K562 (cell line): Measurements from ENCODE around the gene LRRC74B. TPM values are rescaled to one million over a fixed set of nuclear protein-coding genes. Genes with fewer than 3 reads are reported as not detected.

Experiments
- BCLAF1 ChIP-seq, 2 experiments: fragments of 450-650 bp in 1 of 2; IDR thresholded peaks; 2 replicates each; pipeline ENCODE4 v1.6.1; 2011 to 2017; ENCODE audit warnings: low read depth in 2 of 2, antibody characterized with exemption in 1 of 2, borderline replicate concordance in 1 of 2, low read length in 1 of 2, mild to moderate bottlenecking in 1 of 2, mixed read lengths in 1 of 2; ENCODE audit not compliant: control insufficient read depth in 1 of 2
- CXXC5 ChIP-seq: fragments of 250-450 bp; sonication (Bioruptor Pico); IDR thresholded peaks from 2 replicates; pipeline ENCODE4 v1.8.0; 2022; ENCODE audit warnings: inconsistent platforms, mild to moderate bottlenecking, moderate library complexity
- ELF2 ChIP-seq: fragments of 250-450 bp; sonication (Bioruptor Pico); IDR thresholded peaks from 2 replicates; pipeline ENCODE4 v1.5.0; 2021; ENCODE audit warnings: mild to moderate bottlenecking
- SPI1 ChIP-seq: IDR thresholded peaks from 2 replicates; pipeline ENCODE4 v1.6.1; 2011; ENCODE audit warnings: low read depth, low read length, control low read depth, borderline replicate concordance
- TEAD2 ChIP-seq: fragments of 450-650 bp; IDR thresholded peaks from 2 replicates; pipeline ENCODE4 v1.6.1; 2016; ENCODE audit warnings: missing genetic modification characterization, control low read depth, missing compliant biosample characterization
- ZBED1 ChIP-seq: IDR thresholded peaks from 2 replicates; pipeline ENCODE4 v1.6.1; 2014
- ZHX1 ChIP-seq: fragments of 150-350 bp; conservative IDR thresholded peaks from 2 replicates; pipeline ENCODE4 v1.6.1; 2014; ENCODE audit warnings: low read length
- ZNF175 ChIP-seq: fragments of 200-800 bp; sonication (Bioruptor generic); IDR thresholded peaks from 2 replicates; pipeline ENCODE4 v1.6.1; 2016; ENCODE audit warnings: low read depth, mild to moderate bottlenecking, missing genetic modification characterization, missing compliant biosample characterization
- ZNF431 ChIP-seq: sonication (generic); formaldehyde crosslinking; IDR thresholded peaks from 2 replicates; pipeline ENCODE4 v1.8.0; 2022; ENCODE audit warnings: mild to moderate bottlenecking, missing genetic modification reagents
- ZNF707 ChIP-seq: fragments of 250-450 bp; sonication (Bioruptor Pico); conservative IDR thresholded peaks from 2 replicates; pipeline ENCODE4 v1.8.0; 2022; ENCODE audit warnings: inconsistent platforms, mild to moderate bottlenecking, moderate library complexity
- polyA plus RNA-seq, 8 experiments: library from polyadenylated mRNA; depleted of rRNA in 4 of 8; stranded (reverse) in 5 of 8; unstranded in 3 of 8; fragments of >200 nt; fragmentation: Nextera tagmentation in 2 of 8; fragmentation: Illumina TruSeq in 1 of 8; extraction: Ambion mirVana in 2 of 8; extraction: Trizol in 1 of 8; gene quantifications; 2 replicates each; pipeline versions ENCODE4 v1.2.1 to v1.2.3, GENCODE V29; 2011 to 2014; ENCODE audit warnings: inconsistent platforms in 1 of 8, missing spikeins in 1 of 8
- total RNA-seq, 7 experiments: library from RNA; depleted of rRNA in 6 of 7; stranded (reverse); fragments of >200 nt in 6 of 7; fragmentation: Illumina TruSeq in 2 of 7; extraction: Trizol in 2 of 7; gene quantifications; 2 replicates each; pipeline versions ENCODE4 v1.2.1 to v1.2.3, GENCODE V29; 2011 to 2021; ENCODE audit warnings: low replicate concordance in 1 of 7
- TF ChIP-seq, protein P1 (sequence below): fragments of 250-450 bp; sonication (Bioruptor Pico); IDR thresholded peaks from 2 replicates; pipeline ENCODE4 v1.5.1; 2021; ENCODE audit warnings: mild to moderate bottlenecking
- TF ChIP-seq, protein P2 (sequence below), 2 experiments: IDR thresholded peaks; 2 replicates each; pipeline ENCODE4 v1.6.1; 2012; ENCODE audit warnings: improper control_type of control experiment in 2 of 2, low read depth in 2 of 2, low read length in 2 of 2, borderline replicate concordance in 1 of 2
- TF ChIP-seq, protein P3 (sequence below): sonication (generic); formaldehyde crosslinking; IDR thresholded peaks from 2 replicates; pipeline ENCODE4 v1.8.0; 2023; ENCODE audit warnings: mild to moderate bottlenecking, missing genetic modification reagents

LRRC74B gene
- total and polyA plus RNA-seq, 9 of the 15 experiments (the other 6 are each of a cell fraction or from before 2014, with no cell fraction given) = not detected

DNA sequence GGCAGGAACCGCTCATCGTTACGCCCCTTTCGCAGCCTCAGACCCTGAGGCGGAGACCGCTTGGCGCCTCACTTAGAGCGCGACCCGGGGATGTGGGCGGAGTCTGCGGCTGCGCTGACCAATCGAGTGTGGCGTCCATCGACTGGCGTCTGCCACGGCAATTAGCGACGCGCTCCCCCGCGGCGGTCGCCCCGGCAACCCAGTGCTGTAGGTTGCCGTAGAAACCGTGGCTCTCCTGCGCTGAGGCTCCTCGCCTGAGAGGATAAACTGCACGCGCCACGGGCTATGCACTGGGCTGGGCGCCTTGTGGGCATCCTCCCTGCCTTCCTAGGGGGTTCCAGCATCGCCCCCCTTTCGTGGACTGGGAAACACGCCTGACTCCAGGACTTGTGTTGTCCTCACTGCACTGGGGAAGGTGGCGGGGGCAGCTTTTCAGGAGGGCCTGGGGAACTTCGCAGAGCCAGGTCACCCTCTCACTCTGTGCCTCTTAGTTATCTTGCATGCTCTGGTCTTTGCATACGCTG is 31.5 kb upstream of the LRRC74B start (continued):
- TF ChIP-seq ZNF175 (CRISPR knock-in tag) (no peak), TEAD2 (tag) (no peak), ZBED1 (no peak), SPI1 (no peak; the same call in 1 of the 2 replicates), ZHX1 (0 out of 2 replicates have a peak, but pooled peaks have one; percentile 60), ZNF431 (CRISPR knock-in tag) (no peak), ELF2 (CRISPR knock-in tag) (no peak), CXXC5 (CRISPR knock-in tag) (peak; percentile 99), ZNF707 (CRISPR knock-in tag) (no peak), BCLAF1 (IDR thresholded peaks at IDR 0.05; ENCODE audit: borderline replicate concordance in 1 of 2, control insufficient read depth in 1 of 2, low read depth in 2 of 2, low read length in 1 of 2) (no peak)
- TF ChIP-seq, protein P1, sequence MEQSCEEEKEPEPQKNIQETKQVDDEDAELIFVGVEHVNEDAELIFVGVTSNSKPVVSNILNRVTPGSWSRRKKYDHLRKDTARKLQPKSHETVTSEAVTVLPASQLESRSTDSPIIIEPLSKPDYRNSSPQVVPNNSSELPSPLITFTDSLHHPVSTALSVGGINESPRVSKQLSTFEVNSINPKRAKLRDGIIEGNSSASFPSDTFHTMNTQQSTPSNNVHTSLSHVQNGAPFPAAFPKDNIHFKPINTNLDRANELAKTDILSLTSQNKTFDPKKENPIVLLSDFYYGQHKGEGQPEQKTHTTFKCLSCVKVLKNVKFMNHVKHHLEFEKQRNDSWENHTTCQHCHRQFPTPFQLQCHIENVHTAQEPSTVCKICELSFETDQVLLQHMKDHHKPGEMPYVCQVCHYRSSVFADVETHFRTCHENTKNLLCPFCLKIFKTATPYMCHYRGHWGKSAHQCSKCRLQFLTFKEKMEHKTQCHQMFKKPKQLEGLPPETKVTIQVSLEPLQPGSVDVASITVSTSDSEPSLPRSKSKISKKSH (CRISPR knock-in tag) = no peak
- TF ChIP-seq, protein P2, sequence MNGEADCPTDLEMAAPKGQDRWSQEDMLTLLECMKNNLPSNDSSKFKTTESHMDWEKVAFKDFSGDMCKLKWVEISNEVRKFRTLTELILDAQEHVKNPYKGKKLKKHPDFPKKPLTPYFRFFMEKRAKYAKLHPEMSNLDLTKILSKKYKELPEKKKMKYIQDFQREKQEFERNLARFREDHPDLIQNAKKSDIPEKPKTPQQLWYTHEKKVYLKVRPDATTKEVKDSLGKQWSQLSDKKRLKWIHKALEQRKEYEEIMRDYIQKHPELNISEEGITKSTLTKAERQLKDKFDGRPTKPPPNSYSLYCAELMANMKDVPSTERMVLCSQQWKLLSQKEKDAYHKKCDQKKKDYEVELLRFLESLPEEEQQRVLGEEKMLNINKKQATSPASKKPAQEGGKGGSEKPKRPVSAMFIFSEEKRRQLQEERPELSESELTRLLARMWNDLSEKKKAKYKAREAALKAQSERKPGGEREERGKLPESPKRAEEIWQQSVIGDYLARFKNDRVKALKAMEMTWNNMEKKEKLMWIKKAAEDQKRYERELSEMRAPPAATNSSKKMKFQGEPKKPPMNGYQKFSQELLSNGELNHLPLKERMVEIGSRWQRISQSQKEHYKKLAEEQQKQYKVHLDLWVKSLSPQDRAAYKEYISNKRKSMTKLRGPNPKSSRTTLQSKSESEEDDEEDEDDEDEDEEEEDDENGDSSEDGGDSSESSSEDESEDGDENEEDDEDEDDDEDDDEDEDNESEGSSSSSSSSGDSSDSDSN (IDR thresholded peaks at IDR 0.05; ENCODE audit: borderline replicate concordance in 1 of 2, low read depth in 2 of 2, low read length in 2 of 2) = no peak; a peak in 1 of 4 replicates
- TF ChIP-seq, protein P3, sequence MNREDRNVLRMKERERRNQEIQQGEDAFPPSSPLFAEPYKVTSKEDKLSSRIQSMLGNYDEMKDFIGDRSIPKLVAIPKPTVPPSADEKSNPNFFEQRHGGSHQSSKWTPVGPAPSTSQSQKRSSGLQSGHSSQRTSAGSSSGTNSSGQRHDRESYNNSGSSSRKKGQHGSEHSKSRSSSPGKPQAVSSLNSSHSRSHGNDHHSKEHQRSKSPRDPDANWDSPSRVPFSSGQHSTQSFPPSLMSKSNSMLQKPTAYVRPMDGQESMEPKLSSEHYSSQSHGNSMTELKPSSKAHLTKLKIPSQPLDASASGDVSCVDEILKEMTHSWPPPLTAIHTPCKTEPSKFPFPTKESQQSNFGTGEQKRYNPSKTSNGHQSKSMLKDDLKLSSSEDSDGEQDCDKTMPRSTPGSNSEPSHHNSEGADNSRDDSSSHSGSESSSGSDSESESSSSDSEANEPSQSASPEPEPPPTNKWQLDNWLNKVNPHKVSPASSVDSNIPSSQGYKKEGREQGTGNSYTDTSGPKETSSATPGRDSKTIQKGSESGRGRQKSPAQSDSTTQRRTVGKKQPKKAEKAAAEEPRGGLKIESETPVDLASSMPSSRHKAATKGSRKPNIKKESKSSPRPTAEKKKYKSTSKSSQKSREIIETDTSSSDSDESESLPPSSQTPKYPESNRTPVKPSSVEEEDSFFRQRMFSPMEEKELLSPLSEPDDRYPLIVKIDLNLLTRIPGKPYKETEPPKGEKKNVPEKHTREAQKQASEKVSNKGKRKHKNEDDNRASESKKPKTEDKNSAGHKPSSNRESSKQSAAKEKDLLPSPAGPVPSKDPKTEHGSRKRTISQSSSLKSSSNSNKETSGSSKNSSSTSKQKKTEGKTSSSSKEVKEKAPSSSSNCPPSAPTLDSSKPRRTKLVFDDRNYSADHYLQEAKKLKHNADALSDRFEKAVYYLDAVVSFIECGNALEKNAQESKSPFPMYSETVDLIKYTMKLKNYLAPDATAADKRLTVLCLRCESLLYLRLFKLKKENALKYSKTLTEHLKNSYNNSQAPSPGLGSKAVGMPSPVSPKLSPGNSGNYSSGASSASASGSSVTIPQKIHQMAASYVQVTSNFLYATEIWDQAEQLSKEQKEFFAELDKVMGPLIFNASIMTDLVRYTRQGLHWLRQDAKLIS = no peak
